ENCODE data around the gene RBMS3.

The RBMS3 gene

DNA sequence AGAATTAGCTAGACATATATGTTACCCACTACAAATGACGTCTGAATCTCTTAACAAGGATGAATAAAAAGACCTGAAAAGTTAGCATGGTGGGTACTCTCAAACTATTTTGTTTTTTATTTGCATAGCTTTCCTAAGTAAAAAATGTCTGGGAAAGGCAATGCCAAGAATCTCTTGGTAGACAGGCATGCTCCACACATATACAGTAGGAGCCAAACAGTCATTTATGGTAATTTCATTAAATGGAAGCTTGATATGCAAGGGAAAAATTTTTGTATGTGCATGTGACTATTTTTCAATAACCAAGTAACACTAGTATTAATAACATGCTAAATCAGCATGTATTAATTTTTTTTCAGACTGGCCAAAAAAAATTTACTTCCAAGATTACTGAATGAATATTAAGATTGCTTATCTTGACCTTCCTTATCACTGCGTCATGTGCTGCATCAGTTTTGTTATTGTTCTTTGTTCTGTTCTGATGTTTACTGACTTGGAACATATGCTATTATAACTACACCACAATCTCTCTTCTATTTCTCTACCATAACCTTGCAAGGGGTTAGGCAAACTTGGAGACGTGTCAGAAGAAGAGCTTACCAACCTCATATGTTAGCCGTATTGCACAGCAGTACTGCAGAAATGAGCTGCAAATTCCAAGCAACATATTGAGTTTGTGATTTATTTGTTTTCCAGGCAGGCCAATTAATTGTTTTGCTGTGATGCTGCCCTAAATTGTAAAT, 255.3 kb downstream of the RBMS3 start:
- H3K27me3 ChIP-seq (ENCODE audit: control insufficient read depth, insufficient read depth, low read length) = no peaks in the 10 kb centered on the region
- H3K9me3 ChIP-seq (ENCODE audit: control insufficient read depth, insufficient read depth, low read length) = no peaks in the 10 kb centered on the region
- DNase-seq (ENCODE audit: low read depth, low spot score) = no peak
- H3K4me3 ChIP-seq (ENCODE audit: low read length) = no peak overlapping the region
- no peaks in the 10 kb centered on the region for H3K36me3 ChIP-seq (ENCODE audit: control insufficient read depth, insufficient read depth, low read length)
- no peak overlapping the region for H3K27ac ChIP-seq (ENCODE audit: low read length)
- WGBS (ENCODE audit: insufficient coverage, insufficient read length) = no CpG with 5 or more reads among the region's 4 CpGs
- H3K4me1 ChIP-seq (ENCODE audit: control insufficient read depth, insufficient read depth, low read length) = no peaks in the 10 kb centered on the region

GRCh38 chr3:29537889-29538609, 257.2 kb downstream of the RBMS3 start:
- Histone ChIP-seq H3K27ac (ENCODE audit: low read length) (no peak overlapping the region), H3K36me3 (ENCODE audit: control insufficient read depth, insufficient read depth, low read length) (no peaks in the 10 kb centered on the region), H3K4me3 (ENCODE audit: low read length) (no peak overlapping the region), H3K27me3 (ENCODE audit: control insufficient read depth, insufficient read depth, low read length) (no peaks in the 10 kb centered on the region), H3K9me3 (ENCODE audit: control insufficient read depth, insufficient read depth, low read length) (no peaks in the 10 kb centered on the region), H3K4me1 (ENCODE audit: control insufficient read depth, insufficient read depth, low read length) (no peaks in the 10 kb centered on the region)
- DNase-seq (ENCODE audit: low read depth, low spot score) = no peak
- WGBS (ENCODE audit: insufficient coverage, insufficient read length) = no CpG with 5 or more reads among the region's 5 CpGs

GRCh38 chr3:29538610-29538958, 257.7 kb downstream of the RBMS3 start:
- no peak overlapping the region for H3K27ac ChIP-seq (ENCODE audit: low read length)
- H3K36me3 ChIP-seq (ENCODE audit: control insufficient read depth, insufficient read depth, low read length) = no peaks in the 10 kb centered on the region
- H3K4me1 ChIP-seq (ENCODE audit: control insufficient read depth, insufficient read depth, low read length) = no peaks in the 10 kb centered on the region
- no CpG with 5 or more reads among the region's 2 CpGs for WGBS (ENCODE audit: insufficient coverage, insufficient read length)
- no peaks in the 10 kb centered on the region for H3K9me3 ChIP-seq (ENCODE audit: control insufficient read depth, insufficient read depth, low read length)
- no peak overlapping the region for H3K4me3 ChIP-seq (ENCODE audit: low read length)
- no peaks in the 10 kb centered on the region for H3K27me3 ChIP-seq (ENCODE audit: control insufficient read depth, insufficient read depth, low read length)
- DNase-seq (ENCODE audit: low read depth, low spot score) = no peak

- no CpG with 5 or more reads among the region's 5 CpGs for WGBS (ENCODE audit: insufficient coverage, insufficient read length)
- Histone ChIP-seq H3K4me3 (ENCODE audit: low read length) (no peak overlapping the region), H3K4me1 (ENCODE audit: control insufficient read depth, insufficient read depth, low read length) (no peaks in the 10 kb centered on the region), H3K27ac (ENCODE audit: low read length) (no peak overlapping the region), H3K27me3 (ENCODE audit: control insufficient read depth, insufficient read depth, low read length) (no peaks in the 10 kb centered on the region), H3K36me3 (ENCODE audit: control insufficient read depth, insufficient read depth, low read length) (no peaks in the 10 kb centered on the region), H3K9me3 (ENCODE audit: control insufficient read depth, insufficient read depth, low read length) (no peaks in the 10 kb centered on the region)
- DNase-seq (ENCODE audit: low read depth, low spot score) = no peak
Measured at GRCh38 chr3:29540544-29540943, 259.7 kb downstream of the RBMS3 start.

DNA sequence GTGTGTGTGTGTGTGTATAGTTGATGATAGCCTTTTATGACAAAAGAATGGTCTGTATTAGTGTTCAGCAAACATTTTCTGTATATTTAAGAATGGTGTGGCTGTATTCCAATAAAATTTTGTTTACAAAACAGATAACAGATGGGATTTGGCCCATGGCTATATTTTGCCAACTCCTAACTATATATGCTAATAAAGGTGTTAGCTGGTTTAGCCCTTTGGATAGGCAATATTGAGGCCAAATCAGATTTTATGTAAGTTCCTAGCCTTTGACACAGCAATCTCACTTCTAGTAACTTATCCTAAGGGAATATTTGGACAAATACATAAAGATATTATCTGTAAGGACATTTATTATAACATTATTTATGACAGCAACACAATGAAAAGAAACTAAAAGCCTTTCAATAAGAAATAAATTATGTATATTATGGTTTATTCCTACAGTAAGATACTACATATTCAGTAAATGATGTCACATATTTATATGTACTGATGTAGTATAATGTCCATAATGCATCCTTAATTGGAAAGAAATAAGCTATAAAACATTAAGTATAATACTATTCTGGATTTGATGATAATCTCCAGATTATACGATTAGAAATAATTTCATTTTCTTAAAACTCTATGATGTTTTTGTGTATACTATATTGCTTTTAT, 264.0 kb downstream of the RBMS3 start:
- no CpG with 5 or more reads among the region's 1 CpG for WGBS (ENCODE audit: insufficient coverage, insufficient read length)
- no peak for DNase-seq (ENCODE audit: low read depth, low spot score)

GRCh38 chr3:29545615-29546014, 264.7 kb downstream of the RBMS3 start:
- no peak overlapping the region for H3K27ac ChIP-seq (ENCODE audit: low read length)
- H3K9me3 ChIP-seq (ENCODE audit: control insufficient read depth, insufficient read depth, low read length) = no peaks in the 10 kb centered on the region
- H3K36me3 ChIP-seq (ENCODE audit: control insufficient read depth, insufficient read depth, low read length) = no peaks in the 10 kb centered on the region
- no peak overlapping the region for H3K4me3 ChIP-seq (ENCODE audit: low read length)
- DNase-seq (ENCODE audit: low read depth, low spot score) = no peak
- no peaks in the 10 kb centered on the region for H3K27me3 ChIP-seq (ENCODE audit: control insufficient read depth, insufficient read depth, low read length)
- no peaks in the 10 kb centered on the region for H3K4me1 ChIP-seq (ENCODE audit: control insufficient read depth, insufficient read depth, low read length)

More for the DNA sequence above, 264.0 kb downstream of the RBMS3 start:
- no peaks in the 10 kb centered on the region for H3K36me3 ChIP-seq (ENCODE audit: control insufficient read depth, insufficient read depth, low read length)
- no peaks in the 10 kb centered on the region for H3K4me1 ChIP-seq (ENCODE audit: control insufficient read depth, insufficient read depth, low read length)
- H3K9me3 ChIP-seq (ENCODE audit: control insufficient read depth, insufficient read depth, low read length) = no peaks in the 10 kb centered on the region
- H3K4me3 ChIP-seq (ENCODE audit: low read length) = no peak overlapping the region
- H3K27me3 ChIP-seq (ENCODE audit: control insufficient read depth, insufficient read depth, low read length) = no peaks in the 10 kb centered on the region
- H3K27ac ChIP-seq (ENCODE audit: low read length) = no peak overlapping the region

- no CpG with 5 or more reads among the region's 3 CpGs for WGBS (ENCODE audit: insufficient coverage, insufficient read length)
- H3K27ac ChIP-seq (ENCODE audit: low read length) = no peak overlapping the region
- no peaks in the 10 kb centered on the region for H3K9me3 ChIP-seq (ENCODE audit: control insufficient read depth, insufficient read depth, low read length)
- no peaks in the 10 kb centered on the region for H3K27me3 ChIP-seq (ENCODE audit: control insufficient read depth, insufficient read depth, low read length)
- H3K36me3 ChIP-seq (ENCODE audit: control insufficient read depth, insufficient read depth, low read length) = no peaks in the 10 kb centered on the region
- no peaks in the 10 kb centered on the region for H3K4me1 ChIP-seq (ENCODE audit: control insufficient read depth, insufficient read depth, low read length)
- H3K4me3 ChIP-seq (ENCODE audit: low read length) = no peak overlapping the region
- no peak for DNase-seq (ENCODE audit: low read depth, low spot score)
Measured at GRCh38 chr3:29552051-29552450, 271.2 kb downstream of the RBMS3 start.

DNA sequence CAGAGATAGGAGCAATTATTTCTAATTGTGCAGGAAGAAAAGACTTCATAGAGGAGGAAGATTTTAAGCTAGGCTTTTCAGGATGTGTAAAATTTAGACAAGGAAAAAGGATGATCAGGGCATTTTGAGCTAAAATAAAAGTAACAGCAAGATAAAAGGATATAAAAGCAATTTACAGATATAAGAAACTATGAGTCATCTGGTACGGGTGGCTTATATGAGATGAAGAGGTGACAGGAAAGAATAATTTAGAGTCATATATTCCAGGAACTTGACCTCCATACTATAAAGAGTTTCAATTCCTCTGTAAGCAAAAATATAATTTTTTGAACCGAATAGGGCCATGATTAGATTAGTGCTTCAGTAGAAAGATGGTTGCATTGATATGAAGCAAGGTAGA, 273.7 kb downstream of the RBMS3 start:
- no peak overlapping the region for H3K4me3 ChIP-seq (ENCODE audit: low read length)
- no peaks in the 10 kb centered on the region for H3K27me3 ChIP-seq (ENCODE audit: control insufficient read depth, insufficient read depth, low read length)
- WGBS (ENCODE audit: insufficient coverage, insufficient read length) = no CpG with 5 or more reads among the region's 2 CpGs
- no peaks in the 10 kb centered on the region for H3K4me1 ChIP-seq (ENCODE audit: control insufficient read depth, insufficient read depth, low read length)
- no peaks in the 10 kb centered on the region for H3K9me3 ChIP-seq (ENCODE audit: control insufficient read depth, insufficient read depth, low read length)
- H3K36me3 ChIP-seq (ENCODE audit: control insufficient read depth, insufficient read depth, low read length) = no peaks in the 10 kb centered on the region
- H3K27ac ChIP-seq (ENCODE audit: low read length) = no peak overlapping the region
- DNase-seq (ENCODE audit: low read depth, low spot score) = no peak

GRCh38 chr3:29555590-29555989, 274.7 kb downstream of the RBMS3 start:
- H3K27me3 ChIP-seq (ENCODE audit: control insufficient read depth, insufficient read depth, low read length) = no peaks in the 10 kb centered on the region
- no peak for DNase-seq (ENCODE audit: low read depth, low spot score)
- H3K4me3 ChIP-seq (ENCODE audit: low read length) = no peak overlapping the region
- no CpG with 5 or more reads among the region's 2 CpGs for whole genome bisulfite sequencing (ENCODE audit: insufficient coverage, insufficient read length)
- H3K9me3 ChIP-seq (ENCODE audit: control insufficient read depth, insufficient read depth, low read length) = no peaks in the 10 kb centered on the region
- H3K36me3 ChIP-seq (ENCODE audit: control insufficient read depth, insufficient read depth, low read length) = no peaks in the 10 kb centered on the region
- H3K4me1 ChIP-seq (ENCODE audit: control insufficient read depth, insufficient read depth, low read length) = no peaks in the 10 kb centered on the region
- no peak overlapping the region for H3K27ac ChIP-seq (ENCODE audit: low read length)

DNA sequence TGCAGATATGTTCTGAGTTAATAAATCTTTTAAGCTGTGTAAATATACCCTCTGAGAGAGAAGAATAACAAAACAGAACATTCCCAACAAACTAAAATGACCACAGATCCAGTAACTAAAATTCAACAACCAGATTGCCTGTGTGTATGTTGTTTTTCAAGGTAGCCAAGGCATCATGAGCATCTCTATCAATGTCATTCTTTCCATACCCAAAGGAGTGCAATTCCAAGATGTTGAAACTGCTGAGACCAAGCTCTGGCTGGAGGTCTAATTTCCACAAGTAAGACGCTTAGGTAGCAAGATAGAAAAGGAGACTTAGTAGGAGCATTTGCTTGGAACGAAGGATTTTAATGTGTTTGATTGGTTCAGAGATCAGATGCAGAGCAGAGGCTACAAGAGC, 276.3 kb downstream of the RBMS3 start:
- no peak for DNase-seq (ENCODE audit: low read depth, low spot score)
- no peak overlapping the region for H3K27ac ChIP-seq (ENCODE audit: low read length)
- H3K9me3 ChIP-seq (ENCODE audit: control insufficient read depth, insufficient read depth, low read length) = no peaks in the 10 kb centered on the region
- H3K27me3 ChIP-seq (ENCODE audit: control insufficient read depth, insufficient read depth, low read length) = no peaks in the 10 kb centered on the region
- no peaks in the 10 kb centered on the region for H3K36me3 ChIP-seq (ENCODE audit: control insufficient read depth, insufficient read depth, low read length)
- WGBS (ENCODE audit: insufficient coverage, insufficient read length) = no CpG with 5 or more reads among the region's 2 CpGs
- H3K4me3 ChIP-seq (ENCODE audit: low read length) = no peak overlapping the region
- no peaks in the 10 kb centered on the region for H3K4me1 ChIP-seq (ENCODE audit: control insufficient read depth, insufficient read depth, low read length)

All from iPS DF 6.9 (cell line).